Islet of Langerhans (tissue), 1 donor: ENCODE data around the gene NRTN.
"Not testable (repeated sequence)": the region's sequence is repeated elsewhere in the genome, so short reads cannot be mapped to it uniquely, and the experiment has no call there.

Experiments used
- FAIRE-seq: peaks from one replicate; lab custom pipeline; 2011; peaks lifted over from hg19 to GRCh38; lab: Jason Lieb, UNC

The NRTN gene, protein sequence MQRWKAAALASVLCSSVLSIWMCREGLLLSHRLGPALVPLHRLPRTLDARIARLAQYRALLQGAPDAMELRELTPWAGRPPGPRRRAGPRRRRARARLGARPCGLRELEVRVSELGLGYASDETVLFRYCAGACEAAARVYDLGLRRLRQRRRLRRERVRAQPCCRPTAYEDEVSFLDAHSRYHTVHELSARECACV

DNA sequence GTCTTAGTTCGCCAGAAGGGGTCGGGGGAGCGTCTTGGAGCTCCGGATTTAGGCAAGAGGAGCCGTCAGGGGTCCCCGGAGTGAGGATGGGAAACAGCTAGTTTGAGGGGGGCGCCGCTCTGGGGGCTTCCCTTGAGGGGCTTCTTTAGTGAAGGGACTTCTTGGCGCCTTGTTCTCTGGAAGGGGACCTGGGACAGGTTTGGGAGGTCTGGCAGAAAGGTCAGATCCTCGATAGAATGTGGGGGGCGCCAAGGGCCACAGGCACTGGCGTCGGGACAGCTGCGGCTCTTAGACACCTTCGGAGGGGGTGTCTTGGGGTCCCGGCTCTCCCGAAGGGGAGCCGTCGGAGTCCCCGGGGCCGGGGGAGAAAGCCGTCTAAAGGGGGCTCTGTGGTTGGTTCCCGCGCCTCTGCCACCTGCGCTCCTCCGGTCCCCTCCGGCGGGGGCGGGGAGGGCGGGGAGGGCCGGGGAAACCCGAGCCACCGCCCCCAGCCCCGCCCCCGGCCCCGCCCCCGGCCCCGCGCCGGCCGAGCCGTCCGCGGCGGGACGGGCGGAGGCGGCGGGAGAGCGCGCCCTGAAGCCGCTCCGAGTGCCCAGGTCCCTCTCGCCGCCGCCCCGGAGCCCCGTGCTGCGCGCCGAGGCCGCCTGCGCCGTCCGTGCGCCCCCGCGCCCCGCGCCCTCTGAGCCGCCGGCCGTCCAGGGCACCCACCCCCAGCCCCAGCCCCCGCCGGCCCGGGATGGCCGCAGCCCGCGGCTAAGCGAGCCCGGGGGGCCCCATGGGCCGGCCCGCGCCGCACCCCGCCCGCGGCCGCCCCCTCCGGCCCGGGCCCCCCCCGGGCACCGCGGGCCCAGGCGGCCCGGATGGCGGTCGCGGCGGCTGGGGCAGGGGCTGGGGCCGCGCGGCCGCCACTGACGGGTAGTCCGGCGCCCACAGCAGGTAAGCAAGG is at the start of gene NRTN:
Gene NRTN, plus strand, starts transcription at position 552 of the 946 bp plus-strand sequence. CDS start 19,099 bp downstream, outside the sequence.
- FAIRE-seq, result no peak

DNA sequence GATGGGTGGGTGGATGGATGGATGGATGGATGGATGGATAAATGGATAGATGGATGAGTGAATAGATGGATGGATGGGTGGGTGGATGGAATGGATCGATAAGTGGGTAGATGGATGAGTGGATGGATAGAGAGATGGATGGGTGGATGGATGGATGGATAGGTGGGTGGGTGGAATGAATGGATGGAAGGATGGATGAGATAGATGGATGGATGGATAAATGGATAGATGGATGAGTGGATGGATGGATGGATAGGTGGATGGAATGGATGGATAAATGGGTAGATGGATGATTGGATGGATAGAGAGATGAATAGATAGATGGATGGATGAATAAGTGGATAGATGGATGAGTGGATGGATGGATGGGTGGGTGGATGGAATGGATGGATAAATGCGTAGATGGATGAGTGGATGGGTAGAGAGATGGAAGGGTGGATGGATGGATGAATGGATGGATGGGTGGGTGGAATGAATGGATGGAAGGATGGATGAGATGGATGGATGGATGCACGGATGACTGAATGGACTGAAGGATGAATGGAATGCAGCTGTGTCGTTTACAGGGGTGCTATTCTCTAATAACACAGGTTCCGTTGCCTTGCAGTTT is 42.2 kb upstream of the NRTN start:
- no peak for FAIRE-seq

DNA sequence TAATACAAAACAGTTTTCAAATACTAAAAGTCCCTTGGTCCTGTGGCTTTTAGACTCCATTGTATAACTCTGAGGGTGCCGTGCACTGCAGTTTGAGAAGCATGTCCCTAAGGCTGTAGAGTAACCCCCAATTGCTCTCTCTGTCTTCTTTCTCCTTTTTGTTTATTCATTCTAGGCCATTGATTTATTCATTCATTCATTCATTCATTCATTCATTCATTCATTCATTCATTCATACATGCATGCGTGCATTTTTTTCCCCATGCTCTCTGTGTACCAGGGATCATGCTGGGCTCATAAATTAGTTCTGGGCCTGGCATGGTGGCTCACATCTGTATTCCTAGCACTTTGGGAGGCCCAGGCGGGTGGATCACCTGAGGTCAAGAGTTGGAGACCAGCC is 39.6 kb upstream of the NRTN start:
- no peak for FAIRE-seq

DNA sequence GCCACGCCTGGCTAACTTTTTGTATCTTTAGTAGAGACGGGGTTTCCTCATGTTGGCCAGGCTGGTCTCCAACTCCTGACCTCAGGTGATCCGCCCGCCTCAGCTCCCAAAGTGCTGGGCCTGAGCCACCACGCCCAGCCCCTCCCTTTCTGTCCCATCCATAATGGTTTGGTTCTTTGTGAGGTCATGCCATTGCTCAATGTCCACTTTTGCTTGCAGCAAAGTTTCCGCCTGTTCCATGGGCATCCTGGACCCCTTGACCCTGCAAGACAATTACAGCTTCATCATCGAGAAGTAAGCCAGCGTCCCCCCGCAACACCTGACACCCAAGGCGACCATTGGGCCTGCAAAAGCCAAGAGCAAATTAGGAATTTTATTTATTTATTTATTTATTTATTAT is 36.9 kb upstream of the NRTN start:
- FAIRE-seq, result no peak

DNA sequence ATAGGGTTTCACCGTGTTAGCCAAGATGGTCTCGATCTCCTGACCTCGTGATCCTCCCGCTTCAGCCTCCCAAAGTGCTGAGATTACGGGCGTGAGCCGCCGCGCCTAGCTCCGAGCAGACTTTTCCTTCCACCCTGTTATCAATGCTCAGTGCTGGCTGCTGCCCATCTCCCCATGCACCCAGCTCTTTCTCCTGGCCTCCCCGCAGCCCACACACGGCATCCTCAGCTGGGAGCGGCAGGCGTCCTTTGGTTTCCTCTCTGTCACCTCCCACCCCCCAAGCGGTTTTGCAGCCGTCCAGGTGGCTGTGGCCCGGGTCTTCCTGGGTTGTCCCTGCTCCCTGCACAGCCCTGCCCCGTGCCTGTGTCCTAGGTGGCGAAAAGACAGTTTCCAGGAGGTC is 32.5 kb upstream of the NRTN start:
- no peak for FAIRE-seq

DNA sequence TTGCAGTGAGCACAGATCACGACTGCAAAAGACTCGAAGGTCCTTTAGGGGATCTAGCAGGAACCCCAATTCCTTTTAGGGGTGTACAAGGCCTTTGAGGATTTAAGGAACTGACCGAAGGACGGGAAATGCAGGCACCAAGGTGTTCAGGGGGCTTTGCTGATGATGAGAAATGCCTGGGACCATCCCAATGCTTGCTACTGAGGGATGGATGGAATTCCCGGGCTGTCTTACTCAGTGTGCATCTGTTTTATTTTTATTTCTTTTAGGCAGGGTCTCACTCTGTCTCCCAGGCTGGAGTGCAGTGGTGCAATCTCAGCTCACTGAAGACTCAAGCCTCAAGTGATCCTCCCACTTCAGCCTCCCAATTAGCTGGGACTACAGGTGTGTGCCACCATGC is 31.6 kb upstream of the NRTN start:
- no peak for FAIRE-seq

DNA sequence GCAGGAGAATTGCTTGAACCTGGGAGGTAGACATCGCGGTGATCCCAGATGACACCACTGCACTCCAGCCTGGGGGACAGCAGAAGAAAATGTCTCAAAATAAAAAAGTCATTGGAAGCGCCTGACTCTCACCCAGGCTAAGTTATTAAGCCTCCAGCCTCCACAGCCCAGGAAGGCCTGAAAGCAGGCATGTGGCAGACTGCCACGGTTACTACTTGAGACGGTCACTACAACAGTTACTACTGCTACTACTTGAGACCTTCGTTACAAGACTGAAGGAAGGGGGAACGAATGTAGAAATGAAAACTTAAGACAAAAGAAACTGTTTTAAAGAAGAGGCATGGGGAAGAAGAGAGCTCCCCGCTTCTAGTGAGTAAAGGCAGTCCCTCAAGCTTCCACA is 29.9 kb upstream of the NRTN start:
- no peak for FAIRE-seq

DNA sequence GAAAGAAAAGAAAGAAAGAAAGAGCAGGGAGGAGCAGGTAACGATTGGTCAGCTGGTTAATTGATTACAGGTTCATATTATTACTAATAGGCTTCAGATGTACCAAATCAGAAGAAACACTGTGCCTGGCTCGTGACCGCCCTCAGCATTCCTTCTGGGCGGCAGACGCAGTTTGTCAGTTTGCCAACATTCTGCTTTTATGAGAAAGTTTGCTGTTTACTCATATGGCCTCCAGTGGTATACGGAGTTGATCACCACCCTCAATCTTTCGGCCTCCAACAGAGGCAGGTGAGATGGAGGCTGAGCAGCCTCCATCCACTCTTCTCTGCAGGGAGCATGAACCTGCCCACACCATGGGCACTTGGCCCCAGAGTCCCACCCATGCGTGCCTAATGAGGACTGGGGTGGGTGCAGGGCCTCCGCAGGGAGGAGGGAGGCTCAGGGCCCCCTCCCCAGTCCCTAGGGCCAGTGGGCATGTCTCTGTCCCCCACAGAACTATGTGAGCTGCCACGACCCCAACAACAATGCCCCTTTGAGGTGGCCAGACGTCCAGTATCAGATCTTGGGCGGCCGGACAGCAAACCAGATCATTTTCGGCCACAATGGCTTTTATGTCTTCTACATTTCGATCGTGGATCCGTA is 29.1 kb upstream of the NRTN start:
- FAIRE-seq, result no peak

DNA sequence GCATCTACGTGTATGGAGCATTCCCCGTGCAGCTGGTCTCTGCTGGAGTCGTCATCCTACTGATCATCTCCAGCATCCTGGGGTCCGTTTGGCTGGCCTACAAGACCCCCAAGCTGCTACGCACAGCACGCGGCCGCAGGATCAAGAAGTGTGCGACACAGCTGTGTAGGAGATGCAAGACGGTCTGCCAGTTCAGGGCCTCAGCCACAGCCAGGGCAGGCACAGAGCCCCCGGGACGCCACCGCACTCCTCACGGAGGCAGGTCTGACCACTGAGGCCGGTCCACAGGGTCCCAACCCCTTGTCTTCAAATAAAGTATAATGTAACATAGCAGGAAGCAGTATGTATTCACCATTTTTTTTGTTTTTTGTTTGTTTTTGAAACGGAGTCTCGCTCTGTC is 26.5 kb upstream of the NRTN start:
- no peak for FAIRE-seq

DNA sequence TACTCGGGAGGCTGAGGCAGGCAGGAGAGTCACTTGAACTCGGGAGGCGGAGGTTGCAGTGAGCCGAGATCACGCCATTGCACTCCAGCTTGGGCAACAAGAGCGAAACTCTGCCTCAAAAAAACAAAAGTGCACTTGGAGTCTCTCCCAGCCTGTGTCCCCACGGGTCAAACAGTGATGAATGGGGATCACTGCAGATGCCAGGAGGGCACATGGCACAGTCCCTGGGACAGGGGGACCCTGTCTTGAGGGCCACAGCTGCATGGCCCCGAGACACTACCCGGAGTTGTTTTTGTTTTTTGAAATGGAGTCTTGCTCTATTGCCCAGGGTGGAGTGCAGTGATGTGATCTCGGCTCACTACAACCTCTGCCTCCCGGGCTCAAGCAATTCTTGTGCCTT is 24.0 kb upstream of the NRTN start:
- not testable (repeated sequence) for FAIRE-seq

DNA sequence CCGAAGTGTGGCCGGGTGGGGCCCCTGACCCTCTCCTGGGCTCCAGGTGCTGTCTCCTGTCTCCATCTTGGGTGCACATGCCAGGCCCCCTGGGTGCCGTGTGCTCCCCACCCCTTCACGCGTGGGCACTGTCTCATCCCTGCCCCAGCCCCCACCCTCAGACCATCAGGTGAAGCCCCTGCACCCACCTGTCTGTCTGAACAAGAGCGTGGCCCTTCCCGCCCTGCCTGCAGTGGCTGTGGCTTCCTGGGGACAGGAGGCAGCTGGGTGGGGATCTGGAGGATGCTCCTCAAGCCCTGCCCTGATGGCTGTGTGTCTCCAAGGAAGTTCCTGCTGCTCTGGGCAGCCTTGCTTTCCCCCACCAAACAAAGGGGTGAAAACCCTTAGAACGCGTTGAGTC is 22.5 kb upstream of the NRTN start:
- no peak for FAIRE-seq

DNA sequence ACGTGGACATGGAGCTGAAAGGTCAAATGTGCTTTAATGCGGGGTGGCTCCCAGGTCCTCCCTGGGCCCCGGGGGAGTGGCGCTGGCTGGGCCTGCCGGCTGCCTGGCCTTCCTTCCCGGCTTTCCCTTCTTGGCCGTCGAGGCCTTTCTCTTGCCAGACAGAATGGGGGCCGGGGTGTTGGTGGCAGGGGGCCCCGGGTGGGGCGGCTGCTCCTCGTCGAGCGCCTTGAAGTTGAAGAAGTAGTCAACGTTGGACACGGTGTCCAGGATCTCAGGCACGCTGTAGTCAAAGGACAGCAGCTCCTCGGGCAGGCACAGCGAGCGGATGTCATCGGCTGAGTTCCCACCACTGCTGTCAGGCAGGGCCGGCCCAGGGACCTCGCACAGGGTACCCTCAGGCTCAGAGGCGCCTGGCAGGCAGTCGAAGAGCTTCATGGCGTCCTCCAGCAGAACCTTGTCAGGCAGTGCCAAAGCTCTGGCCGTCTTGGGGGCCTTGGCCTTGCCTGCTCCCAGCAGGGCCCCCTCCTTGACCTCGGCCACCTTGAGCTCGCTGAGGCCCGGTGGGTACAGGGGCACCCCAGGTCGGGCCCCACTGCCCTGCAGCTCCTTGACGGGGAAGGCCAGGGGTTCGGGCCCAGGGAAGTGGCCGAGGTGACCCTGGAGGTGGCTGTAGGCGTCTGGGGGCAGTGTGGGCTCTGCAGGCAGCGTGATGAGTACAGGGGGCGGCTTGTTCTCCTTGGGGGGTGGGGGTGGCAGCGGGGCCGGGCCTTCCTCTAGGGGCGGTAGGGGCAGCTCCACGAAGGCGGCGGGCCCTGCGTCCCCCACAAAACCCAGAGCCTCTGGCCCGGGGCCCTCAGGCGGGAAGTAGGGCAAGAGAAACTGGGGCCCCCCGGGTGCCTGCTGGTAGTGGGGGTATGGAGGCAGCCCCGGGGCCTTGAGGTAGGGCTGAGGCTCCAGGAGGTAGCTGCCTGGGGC is 21.6 kb upstream of the NRTN start:
- no peak for FAIRE-seq

DNA sequence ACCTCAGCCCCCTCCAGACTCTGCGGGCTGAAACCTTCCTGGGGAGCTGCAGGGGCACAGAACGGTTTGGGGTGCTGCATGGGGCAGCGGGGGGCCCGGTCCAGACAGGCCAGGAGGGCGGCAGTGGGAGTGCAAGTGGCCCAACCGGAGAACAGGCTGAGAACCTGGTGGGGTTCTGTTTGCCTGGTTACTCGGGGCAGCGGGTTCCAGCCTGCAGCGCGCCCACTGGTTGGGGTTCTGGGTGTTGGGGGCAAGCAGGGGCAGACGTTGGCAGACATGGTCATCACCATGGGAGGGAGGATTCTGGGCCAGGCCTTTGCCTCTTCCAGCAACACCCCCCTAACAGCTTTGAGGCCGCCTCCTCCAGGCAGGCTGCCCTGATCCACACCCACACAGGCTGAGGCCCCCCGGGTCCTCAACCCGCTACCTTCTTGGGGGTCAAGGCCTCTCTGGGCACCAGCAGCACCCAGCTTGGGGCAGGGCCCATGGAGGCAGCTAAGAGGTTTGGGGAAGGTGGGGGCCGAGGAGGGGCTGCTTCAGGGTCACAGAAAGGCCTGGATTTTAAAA is 20.2 kb upstream of the NRTN start, which contains the start of gene PRR22:
Gene PRR22, minus strand, starts transcription at position 166 of the 567 bp plus-strand sequence. Its CDS starts 86 bp downstream, at position 80.
- no peak for FAIRE-seq

DNA sequence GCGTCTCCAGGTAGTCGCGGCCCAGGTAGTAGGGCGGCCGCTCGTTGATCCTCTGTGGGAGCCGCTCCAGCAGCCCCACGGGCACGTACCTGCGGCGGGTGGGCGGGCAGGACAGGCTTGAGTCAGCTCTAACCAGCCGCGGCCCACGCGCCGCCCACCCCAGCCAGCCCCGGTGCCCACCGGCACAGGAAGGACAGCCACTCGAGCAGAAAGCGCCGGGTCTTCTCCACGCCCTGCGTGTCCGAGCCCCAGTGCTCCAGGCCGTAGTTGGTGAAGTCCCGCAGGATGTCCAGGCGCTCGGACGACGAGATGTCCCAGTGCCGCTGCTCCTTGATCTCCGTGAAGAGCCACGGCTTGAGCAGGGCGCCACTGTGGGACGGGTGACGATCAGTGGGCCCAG is 19.4 kb upstream of the NRTN start:
- FAIRE-seq, result no peak

DNA sequence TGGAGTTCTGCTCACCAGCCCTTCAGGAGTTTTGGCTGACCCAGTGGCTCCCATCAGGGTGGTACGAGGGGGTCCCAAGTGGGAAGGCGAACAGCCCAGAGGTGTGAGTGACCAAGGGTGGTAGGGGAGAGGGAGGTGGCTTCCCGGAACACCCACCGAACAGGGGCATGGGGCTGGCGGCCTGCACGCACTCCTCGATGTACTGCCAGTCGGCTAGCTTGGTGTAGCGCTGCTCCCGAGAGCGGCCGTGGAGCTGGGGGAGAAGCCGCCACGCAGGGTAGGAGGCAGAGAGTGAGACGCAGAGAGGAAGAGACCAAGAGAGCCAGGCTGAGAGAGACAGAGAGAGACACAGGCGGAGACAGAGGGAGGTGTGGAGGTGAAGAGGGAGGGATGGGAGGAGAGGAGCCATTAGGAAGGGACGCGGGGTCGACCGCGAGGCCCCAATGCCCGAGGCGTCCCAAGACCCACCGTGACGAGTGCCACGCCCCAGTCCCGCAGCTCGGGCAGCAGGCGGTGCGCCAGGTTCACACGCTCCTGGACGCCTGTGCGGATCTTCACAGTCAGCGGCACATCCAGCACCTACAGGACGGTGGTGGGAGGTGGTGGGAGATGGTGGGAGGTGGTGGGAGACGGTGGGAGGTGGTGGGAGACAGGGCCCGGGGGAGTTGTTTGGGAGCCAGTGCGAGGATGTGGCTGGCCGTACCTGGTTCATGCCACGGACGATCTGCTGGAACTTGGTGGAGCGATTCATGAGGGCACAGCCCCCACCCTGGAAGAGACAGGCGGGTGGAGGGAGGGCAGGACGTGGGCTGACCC is 18.1 kb upstream of the NRTN start:
- FAIRE-seq, result no peak

DNA sequence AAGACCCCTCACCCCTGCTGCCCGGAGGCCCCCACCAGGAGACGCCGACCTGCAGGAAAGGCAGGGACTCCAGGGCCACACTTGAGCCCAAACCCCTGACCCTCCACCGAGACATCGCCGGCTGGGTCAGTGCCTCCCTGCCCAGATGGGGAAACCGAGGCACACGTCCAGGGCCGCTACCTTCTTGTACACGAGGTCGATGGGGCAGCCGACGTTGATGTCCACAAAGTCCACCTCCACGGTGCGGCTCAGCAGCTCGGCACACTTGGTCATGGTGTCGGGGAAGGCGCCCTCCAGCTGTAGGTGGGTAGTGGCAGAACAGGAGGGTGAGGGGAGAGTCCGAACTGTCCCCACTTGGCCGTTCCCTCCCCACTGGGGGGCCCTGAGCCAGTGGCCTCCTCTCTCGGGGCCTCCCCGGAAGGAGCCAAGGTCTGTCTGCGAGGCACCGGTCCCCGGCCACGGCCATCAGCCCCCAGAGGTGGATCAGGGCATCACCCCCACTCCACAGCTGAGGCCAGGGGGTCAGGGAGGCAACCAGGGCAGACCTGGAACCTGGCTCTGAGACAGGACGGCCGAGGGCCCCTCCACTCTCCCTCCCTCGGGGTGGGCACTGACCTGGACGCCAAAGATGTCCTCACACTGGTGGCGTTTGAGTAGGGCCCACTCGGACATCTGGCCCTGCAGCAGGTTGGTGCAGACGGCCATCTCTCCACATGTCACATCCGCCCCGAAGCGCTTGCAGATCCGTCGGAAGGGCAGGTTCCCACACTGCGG is 17.3 kb upstream of the NRTN start:
- no peak for FAIRE-seq

DNA sequence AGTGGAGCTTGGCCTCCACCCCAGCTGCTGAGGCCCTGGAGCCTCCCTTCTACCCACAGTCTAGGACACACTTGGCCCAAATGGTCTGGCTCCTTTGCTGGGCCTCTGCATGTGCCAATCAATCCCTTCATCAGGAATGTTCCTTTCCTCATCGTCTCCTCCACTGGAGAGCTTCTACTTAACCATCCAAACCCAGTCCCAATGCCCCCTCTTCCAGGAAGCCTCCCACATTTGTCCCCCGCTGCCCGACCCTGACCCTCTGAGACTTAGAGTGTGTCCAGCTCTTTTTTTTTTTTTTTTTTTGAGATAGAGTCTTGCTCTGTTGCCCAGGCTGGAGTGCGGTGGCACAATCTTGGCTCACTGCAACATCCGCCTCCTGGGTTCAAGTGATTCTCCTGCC is 16.4 kb upstream of the NRTN start:
- FAIRE-seq, result no peak

DNA sequence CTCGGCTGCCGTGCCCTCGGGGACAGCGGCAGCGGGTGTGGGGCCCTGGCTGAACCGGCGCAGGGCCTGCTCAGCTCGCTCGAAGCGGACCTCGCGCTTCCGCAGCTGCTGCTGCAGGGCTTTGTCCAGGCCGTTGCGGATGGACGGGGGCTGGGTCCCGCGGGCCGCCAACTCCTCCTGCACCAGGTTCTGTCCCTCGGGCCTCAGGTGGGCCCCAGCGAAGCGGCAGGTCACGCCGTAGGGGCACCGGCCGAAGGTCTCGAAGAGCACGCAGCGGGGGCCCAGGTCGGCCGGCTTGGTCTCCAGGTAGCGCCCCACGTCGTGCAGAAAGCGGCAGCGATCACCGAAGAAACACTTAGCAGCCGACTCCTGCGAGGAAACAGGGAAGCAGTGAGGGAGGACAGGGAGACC is 15.5 kb upstream of the NRTN start:
- FAIRE-seq, result no peak

DNA sequence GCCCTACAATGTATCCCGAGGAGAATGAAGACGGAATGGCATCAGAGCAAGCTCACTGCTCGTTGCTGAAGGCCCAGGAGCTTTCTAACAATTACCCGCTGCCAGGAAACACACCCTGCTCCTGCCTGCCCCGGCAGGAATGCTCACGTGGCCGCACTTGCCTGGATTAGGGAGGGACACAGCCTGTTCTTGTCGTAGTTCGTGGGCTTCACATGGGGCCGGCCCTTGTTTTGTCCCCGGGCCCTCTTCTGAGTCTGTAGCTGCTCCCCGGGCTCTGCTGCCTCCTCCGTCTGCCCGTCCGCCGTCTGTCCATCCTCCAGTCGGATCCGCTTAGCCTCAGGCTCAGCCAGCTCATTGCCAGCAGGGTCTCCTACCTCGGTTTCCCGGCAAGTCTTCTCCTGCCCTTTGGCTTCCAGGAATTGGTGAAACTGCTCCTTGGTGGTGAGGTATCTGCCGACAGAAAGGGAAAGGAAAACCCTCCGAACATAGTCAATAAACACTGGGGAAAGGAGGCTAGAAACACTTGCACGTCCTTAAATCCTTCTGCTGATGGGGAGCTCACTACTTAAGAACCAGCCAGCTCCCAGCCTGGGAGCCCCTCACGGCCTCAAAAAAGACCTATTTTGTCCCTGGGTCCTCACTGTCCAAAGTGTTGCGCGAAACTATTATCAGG is 14.8 kb upstream of the NRTN start:
- no peak for FAIRE-seq
